Stimulated activated naive CD8-positive, alpha-beta T cell treated with anti-CD3 and anti-CD28 coated beads, Interleukin-15, Interleukin-2, amounts not matched to agents 100 U/mL and 50 U/mL, for 24 hours (primary cell): ENCODE data around the gene ZSCAN30.

Source experiments
- ATAC-seq: fragments of 150-1000 bp; cut with Tn5 transposase; one replicate; pipeline ENCODE4 v1.10.0; 2021
- DNase-seq: peaks from one replicate; pipeline ENCODE4 v3.0.0; 2021

ZSCAN30 gene

GRCh38 chr18:35290094-35290735 is at the start of gene ZSCAN30:
TSS of gene ZSCAN30 (minus strand) at chr18:35290229. CDS start at chr18:35264352, 25,877 bp downstream.
- DNase-seq (peak; percentile 95), ATAC-seq (peak; percentile 98)

GRCh38 chr18:35337286-35337685 is 47.3 kb upstream of the ZSCAN30 start:
- DNase-seq, result no peak
- ATAC-seq, result no peak

- ATAC-seq (no peak), DNase-seq (no peak)
Measured at GRCh38 chr18:35335866-35336265, 45.8 kb upstream of the ZSCAN30 start.

GRCh38 chr18:35334821-35335220 is 44.8 kb upstream of the ZSCAN30 start:
- ATAC-seq (no peak), DNase-seq (no peak)

- DNase-seq (no peak), ATAC-seq (no peak)
Measured at GRCh38 chr18:35334212-35334611, 44.2 kb upstream of the ZSCAN30 start.

GRCh38 chr18:35331367-35332087 is 41.5 kb upstream of the ZSCAN30 start:
- DNase-seq, result no peak
- ATAC-seq, result no peak

- DNase-seq (no peak), ATAC-seq (no peak)
Measured at GRCh38 chr18:35328868-35329267, 38.8 kb upstream of the ZSCAN30 start.

- no peak for DNase-seq
- no peak for ATAC-seq
Measured at GRCh38 chr18:35326695-35327387, 36.8 kb upstream of the ZSCAN30 start.

- DNase-seq (no peak), ATAC-seq (no peak)
Measured at GRCh38 chr18:35324926-35325655, 35.1 kb upstream of the ZSCAN30 start.

GRCh38 chr18:35322486-35323458 is 32.7 kb upstream of the ZSCAN30 start:
- DNase-seq, result no peak
- no peak for ATAC-seq

GRCh38 chr18:35311496-35311895 is 21.5 kb upstream of the ZSCAN30 start:
- ATAC-seq (no peak), DNase-seq (no peak)

- no peak for ATAC-seq
- no peak for DNase-seq
Measured at GRCh38 chr18:35306588-35307250, 16.7 kb upstream of the ZSCAN30 start.

GRCh38 chr18:35303610-35304009 is 13.6 kb upstream of the ZSCAN30 start:
- no peak for ATAC-seq
- DNase-seq, result no peak

GRCh38 chr18:35296060-35296459 is 6.0 kb upstream of the ZSCAN30 start:
- DNase-seq (no peak), ATAC-seq (no peak)

- DNase-seq, result no peak
- no peak for ATAC-seq
Measured at GRCh38 chr18:35291166-35291565, 1.1 kb upstream of the ZSCAN30 start.

GRCh38 chr18:35289727-35290093 is 319 bp downstream of the ZSCAN30 start:
- ATAC-seq (peak; percentile 14), DNase-seq (peak; percentile 41)

- no peak for ATAC-seq
- DNase-seq, result no peak
Measured at GRCh38 chr18:35289293-35289692, 736 bp downstream of the ZSCAN30 start.

GRCh38 chr18:35284841-35285240 is 5.2 kb downstream of the ZSCAN30 start:
- DNase-seq (no peak), ATAC-seq (no peak)

- DNase-seq (no peak), ATAC-seq (no peak)
Measured at GRCh38 chr18:35283923-35284794, 5.9 kb downstream of the ZSCAN30 start.

GRCh38 chr18:35282353-35282752 is 7.7 kb downstream of the ZSCAN30 start:
- peak; percentile 77 for ATAC-seq
- no peak for DNase-seq
